SK-N-SH (cell line): ENCODE data around the gene PYGM. TPM values are rescaled to one million over a fixed set of nuclear protein-coding genes. Genes with fewer than 3 reads are reported as not detected.

Source experiments
- CTCF ChIA-PET: fragments of 300-600, 350-600 bp; formaldehyde crosslinking; extraction: SDS; loops from one replicate; lab custom pipeline; 2021; lab: Yijun Ruan, JAX
- POLR2A ChIA-PET: fragments of 350-600 bp; sonication (Branson Sonifier 250); formaldehyde crosslinking; extraction: SDS; loops from one replicate; lab custom pipeline; 2020; ENCODE audit warnings: antibody characterized with exemption, inconsistent platforms; lab: Yijun Ruan, JAX
- DNase-seq: peaks from one replicate; pipeline ENCODE4 v3.0.0; 2012
- H2AFZ ChIP-seq: fragments of 200-600 bp; sonication (generic); 2 replicates; pipeline ENCODE4 v1.8.1; 2016; ENCODE audit warnings: antibody characterized with exemption, mild to moderate bottlenecking, low read depth
- H3F3A ChIP-seq: fragments of 200-600 bp; sonication (generic); replicated peaks from 2 replicates; pipeline ENCODE3; 2016; ENCODE audit warnings: antibody characterized with exemption, mild to moderate bottlenecking; ENCODE audit not compliant: insufficient read depth
- H3K27ac ChIP-seq, 2 experiments: fragments of 200-500 bp in 1 of 2; fragments of 200-600 bp in 1 of 2; sonication (Bioruptor generic) in 1 of 2; sonication (generic), shearing (Covaris generic) in 1 of 2; 2 replicates each; pipeline versions ENCODE4 v1.5.1 to v1.6.1; 2014 to 2016; ENCODE audit warnings: low read depth in 2 of 2, inconsistent platforms in 1 of 2, low read length in 1 of 2, mild to moderate bottlenecking in 1 of 2, mixed read lengths in 1 of 2
- H3K27me3 ChIP-seq: fragments of 200-600 bp; sonication (generic), shearing (Covaris generic); 2 replicates; pipeline ENCODE4 v1.6.1; 2016; ENCODE audit warnings: mixed run types; ENCODE audit not compliant: insufficient read depth
- H3K36me3 ChIP-seq, 2 experiments: fragments of 200-500 bp in 1 of 2; fragments of 200-600 bp in 1 of 2; sonication (Bioruptor generic) in 1 of 2; sonication (generic) in 1 of 2; replicated peaks in 1 of 2; 2 replicates each; pipeline versions ENCODE3 to v1.5.1; 2014 to 2016; ENCODE audit warnings: low read length in 1 of 2, mild to moderate bottlenecking in 1 of 2; ENCODE audit not compliant: insufficient read depth in 2 of 2, control insufficient read depth in 1 of 2
- H3K4me1 ChIP-seq, 2 experiments: fragments of 200-500 bp in 1 of 2; fragments of 200-600 bp in 1 of 2; sonication (Bioruptor generic) in 1 of 2; sonication (generic), shearing (Covaris generic) in 1 of 2; 2 replicates each; pipeline versions ENCODE4 v1.5.1 to v1.6.1; 2014 to 2016; ENCODE audit warnings: low read depth in 1 of 2, low read length in 1 of 2, mixed run types in 1 of 2; ENCODE audit not compliant: insufficient read depth in 2 of 2, control insufficient read depth in 1 of 2
- H3K4me2 ChIP-seq: fragments of 200-600 bp; sonication (generic), shearing (Covaris generic); 2 replicates; pipeline ENCODE4 v1.6.1; 2017; ENCODE audit warnings: mixed run types
- H3K4me3 ChIP-seq, 2 experiments: fragments of 200-500 bp in 1 of 2; fragments of 200-600 bp in 1 of 2; sonication (Bioruptor generic) in 1 of 2; sonication (generic), shearing (Covaris generic) in 1 of 2; 2 replicates each; pipeline versions ENCODE4 v1.5.1 to v1.8.1; 2014 to 2016; ENCODE audit warnings: low read depth in 2 of 2, inconsistent platforms in 1 of 2, low read length in 1 of 2, mild to moderate bottlenecking in 1 of 2, mixed read lengths in 1 of 2, moderate library complexity in 1 of 2
- H3K79me2 ChIP-seq: fragments of 200-600 bp; sonication (generic); 2 replicates; pipeline ENCODE4 v1.8.1; 2017; ENCODE audit warnings: mild to moderate bottlenecking; ENCODE audit not compliant: insufficient read depth
- H3K9ac ChIP-seq: fragments of 200-600 bp; sonication (generic); 2 replicates; pipeline ENCODE4 v1.6.1; 2017; ENCODE audit warnings: mixed run types
- H3K9me2 ChIP-seq: fragments of 200-600 bp; sonication (generic); 2 replicates; pipeline ENCODE4 v1.6.1; 2017; ENCODE audit warnings: mixed run types
- H3K9me3 ChIP-seq: fragments of 200-600 bp; sonication (generic); 2 replicates; pipeline ENCODE4 v1.6.1; 2017; ENCODE audit warnings: mixed run types, mild to moderate bottlenecking, moderate library complexity
- H4K20me1 ChIP-seq: fragments of 200-600 bp; sonication (generic); 2 replicates; pipeline ENCODE4 v1.6.1; 2017; ENCODE audit warnings: mild to moderate bottlenecking, mixed run types; ENCODE audit not compliant: insufficient read depth
- CTCF ChIP-seq: fragments of 200-600 bp; sonication (generic); IDR thresholded peaks from 2 replicates; pipeline ENCODE4 v1.6.1; 2017; ENCODE audit warnings: antibody characterized with exemption, mild to moderate bottlenecking, moderate library complexity
- ELF1 ChIP-seq: IDR thresholded peaks from 2 replicates; pipeline ENCODE4 v1.4.0; 2012
- EZH2phosphoT487 ChIP-seq: fragments of 200-600 bp; sonication (generic); IDR thresholded peaks from 2 replicates; pipeline ENCODE4 v1.6.1; 2017; ENCODE audit warnings: low read depth, mixed run types, mild to moderate bottlenecking, antibody characterized with exemption, moderate library complexity, borderline replicate concordance
- GABPA ChIP-seq: IDR thresholded peaks from 2 replicates; pipeline ENCODE4 v1.4.0; 2012; ENCODE audit warnings: low read depth, mild to moderate bottlenecking
- IRF3 ChIP-seq: fragments of 150-350 bp; IDR thresholded peaks from 2 replicates; pipeline ENCODE4 v1.6.1; 2016; ENCODE audit warnings: mild to moderate bottlenecking, low read depth, low read length
- JUND ChIP-seq: IDR thresholded peaks from 2 replicates; pipeline ENCODE4 v1.4.0; 2012
- NRF1 ChIP-seq: IDR thresholded peaks from 2 replicates; pipeline ENCODE4 v1.6.1; 2012; ENCODE audit warnings: low read depth, mild to moderate bottlenecking, low read length
- PBX3 ChIP-seq: IDR thresholded peaks from 2 replicates; pipeline ENCODE4; 2012
- RCOR1 ChIP-seq: fragments of 150-350 bp; IDR thresholded peaks from 2 replicates; pipeline ENCODE4 v1.6.1; 2017; ENCODE audit warnings: antibody characterized with exemption, low read length
- REST ChIP-seq: IDR thresholded peaks from 2 replicates; pipeline ENCODE4 v1.6.1; 2012; ENCODE audit warnings: mild to moderate bottlenecking, low read depth, low read length, moderate library complexity
- SIN3A ChIP-seq: IDR thresholded peaks from 2 replicates; pipeline ENCODE4 v1.6.1; 2012; ENCODE audit warnings: low read depth, mild to moderate bottlenecking, low read length, moderate library complexity, borderline replicate concordance
- TAF1 ChIP-seq: IDR thresholded peaks from 2 replicates; pipeline ENCODE4 v1.6.1; 2012; ENCODE audit warnings: low read depth, mild to moderate bottlenecking, low read length, moderate library complexity, borderline replicate concordance
- YY1 ChIP-seq: IDR thresholded peaks from 2 replicates; pipeline ENCODE4 v1.4.0; 2012; ENCODE audit warnings: low read depth, mild to moderate bottlenecking
- WGBS: methylation state at CpG from one replicate; pipeline ENCODE4 v1.1.6; 2017; ENCODE audit warnings: low lambda C conversion rate; 5-methylcytosine and 5-hydroxymethylcytosine counted together
- polyA plus RNA-seq, 3 experiments: library from polyadenylated mRNA; depleted of rRNA; stranded (reverse); fragments of >200 nt; gene quantifications; 2 replicates each; pipeline ENCODE4 v1.2.3, GENCODE V29; 2012

Gene PYGM
- polyA plus RNA-seq, 1 of the 3 experiments (the other 2 are of a cell fraction), result 0.08 TPM

GRCh38 chr11:64801158-64801464, 41.3 kb upstream of the PYGM start (continued):
- TF ChIP-seq REST, result no peak
- TF ChIP-seq IRF3, result no peak
- no peak for TF ChIP-seq PBX3
- no peak for TF ChIP-seq NRF1
- no peak for TF ChIP-seq ELF1
- TF ChIP-seq CTCF, result no peak
- no peak for TF ChIP-seq RCOR1
- no peak for TF ChIP-seq YY1

- TF ChIP-seq IRF3, result no peak
- no peak for TF ChIP-seq GABPA
- TF ChIP-seq SIN3A, result no peak
- TF ChIP-seq TAF1, result no peak
- no peak for TF ChIP-seq EZH2phosphoT487
- no peak for TF ChIP-seq JUND
- Histone ChIP-seq H3K9me2 (no peaks in the 10 kb centered on the region), H3K9me3 (no peaks in the 10 kb centered on the region), H3K9ac (no peak overlapping the region), H3K4me1 (peaks cover 7 to 18% of the 10 kb centered on the region in 2 experiments; a peak in 2 of 4 replicates), H3K79me2 (no peaks in the 10 kb centered on the region), H2AFZ (no peak overlapping the region), H3F3A (peaks cover 3% of the 10 kb centered on the region), H3K36me3 (peaks cover 0 to 28% of the 10 kb centered on the region in 2 experiments), H3K4me2 (no peak overlapping the region), H4K20me1 (no peaks in the 10 kb centered on the region), H3K4me3 (no peak overlapping the region), H3K27ac (no peak overlapping the region), H3K27me3 (no peaks in the 10 kb centered on the region)
- CTCF ChIA-PET, result interaction anchor here (0.7 to 1.9 kb wide), 6 partner anchors 9 to 93 kb away, joined by 4 to 6 read pairs (median 4); no protein-coding TSS in a partner anchor
- DNase-seq, result no peak
- POLR2A ChIA-PET, result no interaction called here
- 94% methylated on average over 17 of the region's 26 CpGs for WGBS
Observed at GRCh38 chr11:64800303-64801157, 40.8 kb upstream of the PYGM start.
